ENCODE measurements around the gene RAX.

Gene RAX

GRCh38 chr18:59272891-59273758 is at the start of gene RAX:
Gene RAX (minus strand): TSS chr18:59273454. CDS start chr18:59273206, 248 bp downstream.
- no peaks in the 10 kb centered on the region for H3K9me3 ChIP-seq (ENCODE audit: control insufficient read depth, insufficient read depth, low read length)
- H3K4me3 ChIP-seq (ENCODE audit: low read depth, low read length): peak within 1 kb of the TSS; percentile 69
- H3K36me3 ChIP-seq (ENCODE audit: control insufficient read depth, insufficient read depth, low read length): no peaks in the 10 kb centered on the region
- peaks cover 40% of the 10 kb centered on the region for H3K4me1 ChIP-seq (ENCODE audit: control insufficient read depth, insufficient read depth, low read length)
- peaks cover 99% of the 10 kb centered on the region for H3K27me3 ChIP-seq (ENCODE audit: control insufficient read depth, insufficient read depth, low read length)
- H3K9ac ChIP-seq (ENCODE audit: low read depth, low read length): no peak within 1 kb of the TSS
- H3K27ac ChIP-seq (ENCODE audit: low read depth, low read length): no peak within 1 kb of the TSS

- Histone ChIP-seq H3K9ac (ENCODE audit: low read depth, low read length) (no peak within 1 kb of the TSS), H3K27ac (ENCODE audit: low read depth, low read length) (no peak within 1 kb of the TSS), H3K36me3 (ENCODE audit: control insufficient read depth, insufficient read depth, low read length) (no peaks in the 10 kb centered on the region), H3K9me3 (ENCODE audit: control insufficient read depth, insufficient read depth, low read length) (no peaks in the 10 kb centered on the region), H3K27me3 (ENCODE audit: control insufficient read depth, insufficient read depth, low read length) (no peaks in the 10 kb centered on the region), H3K4me1 (ENCODE audit: control insufficient read depth, insufficient read depth, low read length) (no peaks in the 10 kb centered on the region), H3K4me3 (ENCODE audit: low read depth, low read length) (no peak within 1 kb of the TSS)
These were observed 45.3 kb upstream of the RAX start, which contains the start of gene CPLX4 for GRCh38 chr18:59318460-59319050. Gene CPLX4 (minus strand): TSS chr18:59318649. CDS start chr18:59318462, 187 bp downstream.

GRCh38 chr18:59311631-59312030 is 38.4 kb upstream of the RAX start:
- Histone ChIP-seq H3K4me1 (ENCODE audit: control insufficient read depth, insufficient read depth, low read length) (no peaks in the 10 kb centered on the region), H3K27me3 (ENCODE audit: control insufficient read depth, insufficient read depth, low read length) (peaks cover 36% of the 10 kb centered on the region), H3K4me3 (ENCODE audit: low read depth, low read length) (no peak overlapping the region), H3K9ac (ENCODE audit: low read depth, low read length) (no peak overlapping the region), H3K9me3 (ENCODE audit: control insufficient read depth, insufficient read depth, low read length) (no peaks in the 10 kb centered on the region), H3K36me3 (ENCODE audit: control insufficient read depth, insufficient read depth, low read length) (no peaks in the 10 kb centered on the region), H3K27ac (ENCODE audit: low read depth, low read length) (no peak overlapping the region)

- H3K36me3 ChIP-seq (ENCODE audit: control insufficient read depth, insufficient read depth, low read length): no peaks in the 10 kb centered on the region
- H3K4me3 ChIP-seq (ENCODE audit: low read depth, low read length): peak overlapping the region; percentile 47
- H3K27me3 ChIP-seq (ENCODE audit: control insufficient read depth, insufficient read depth, low read length): peaks cover 46% of the 10 kb centered on the region
- no peaks in the 10 kb centered on the region for H3K9me3 ChIP-seq (ENCODE audit: control insufficient read depth, insufficient read depth, low read length)
- no peak overlapping the region for H3K27ac ChIP-seq (ENCODE audit: low read depth, low read length)
- H3K4me1 ChIP-seq (ENCODE audit: control insufficient read depth, insufficient read depth, low read length): no peaks in the 10 kb centered on the region
- no peak overlapping the region for H3K9ac ChIP-seq (ENCODE audit: low read depth, low read length)
These were observed 35.6 kb upstream of the RAX start for GRCh38 chr18:59308938-59309260.

- peak overlapping the region; percentile 47 for H3K4me3 ChIP-seq (ENCODE audit: low read depth, low read length)
- no peak overlapping the region for H3K27ac ChIP-seq (ENCODE audit: low read depth, low read length)
- no peaks in the 10 kb centered on the region for H3K4me1 ChIP-seq (ENCODE audit: control insufficient read depth, insufficient read depth, low read length)
- no peaks in the 10 kb centered on the region for H3K36me3 ChIP-seq (ENCODE audit: control insufficient read depth, insufficient read depth, low read length)
- no peak overlapping the region for H3K9ac ChIP-seq (ENCODE audit: low read depth, low read length)
- peaks cover 46% of the 10 kb centered on the region for H3K27me3 ChIP-seq (ENCODE audit: control insufficient read depth, insufficient read depth, low read length)
- no peaks in the 10 kb centered on the region for H3K9me3 ChIP-seq (ENCODE audit: control insufficient read depth, insufficient read depth, low read length)
These were observed 35.1 kb upstream of the RAX start for GRCh38 chr18:59308248-59308937.

- H3K9ac ChIP-seq (ENCODE audit: low read depth, low read length): no peak overlapping the region
- H3K4me3 ChIP-seq (ENCODE audit: low read depth, low read length): no peak overlapping the region
- no peak overlapping the region for H3K27ac ChIP-seq (ENCODE audit: low read depth, low read length)
- H3K9me3 ChIP-seq (ENCODE audit: control insufficient read depth, insufficient read depth, low read length): no peaks in the 10 kb centered on the region
- H3K27me3 ChIP-seq (ENCODE audit: control insufficient read depth, insufficient read depth, low read length): peaks cover 43% of the 10 kb centered on the region
- H3K36me3 ChIP-seq (ENCODE audit: control insufficient read depth, insufficient read depth, low read length): no peaks in the 10 kb centered on the region
- no peaks in the 10 kb centered on the region for H3K4me1 ChIP-seq (ENCODE audit: control insufficient read depth, insufficient read depth, low read length)
These were observed 33.4 kb upstream of the RAX start for GRCh38 chr18:59306640-59307039.

- Histone ChIP-seq H3K36me3 (ENCODE audit: control insufficient read depth, insufficient read depth, low read length) (no peaks in the 10 kb centered on the region), H3K27me3 (ENCODE audit: control insufficient read depth, insufficient read depth, low read length) (peaks cover 35% of the 10 kb centered on the region), H3K9ac (ENCODE audit: low read depth, low read length) (no peak overlapping the region), H3K4me3 (ENCODE audit: low read depth, low read length) (no peak overlapping the region), H3K4me1 (ENCODE audit: control insufficient read depth, insufficient read depth, low read length) (no peaks in the 10 kb centered on the region), H3K9me3 (ENCODE audit: control insufficient read depth, insufficient read depth, low read length) (no peaks in the 10 kb centered on the region), H3K27ac (ENCODE audit: low read depth, low read length) (no peak overlapping the region)
These were observed 32.0 kb upstream of the RAX start for GRCh38 chr18:59305295-59305694.

GRCh38 chr18:59303656-59304195 is 30.5 kb upstream of the RAX start:
- H3K4me1 ChIP-seq (ENCODE audit: control insufficient read depth, insufficient read depth, low read length): no peaks in the 10 kb centered on the region
- no peak overlapping the region for H3K27ac ChIP-seq (ENCODE audit: low read depth, low read length)
- no peaks in the 10 kb centered on the region for H3K9me3 ChIP-seq (ENCODE audit: control insufficient read depth, insufficient read depth, low read length)
- H3K36me3 ChIP-seq (ENCODE audit: control insufficient read depth, insufficient read depth, low read length): no peaks in the 10 kb centered on the region
- H3K4me3 ChIP-seq (ENCODE audit: low read depth, low read length): no peak overlapping the region
- H3K9ac ChIP-seq (ENCODE audit: low read depth, low read length): no peak overlapping the region
- H3K27me3 ChIP-seq (ENCODE audit: control insufficient read depth, insufficient read depth, low read length): peaks cover 23% of the 10 kb centered on the region

- no peak overlapping the region for H3K4me3 ChIP-seq (ENCODE audit: low read depth, low read length)
- H3K36me3 ChIP-seq (ENCODE audit: control insufficient read depth, insufficient read depth, low read length): no peaks in the 10 kb centered on the region
- no peak overlapping the region for H3K27ac ChIP-seq (ENCODE audit: low read depth, low read length)
- H3K27me3 ChIP-seq (ENCODE audit: control insufficient read depth, insufficient read depth, low read length): peaks cover 19% of the 10 kb centered on the region
- H3K9ac ChIP-seq (ENCODE audit: low read depth, low read length): no peak overlapping the region
- H3K4me1 ChIP-seq (ENCODE audit: control insufficient read depth, insufficient read depth, low read length): no peaks in the 10 kb centered on the region
- no peaks in the 10 kb centered on the region for H3K9me3 ChIP-seq (ENCODE audit: control insufficient read depth, insufficient read depth, low read length)
These were observed 29.8 kb upstream of the RAX start for GRCh38 chr18:59303006-59303405.

- Histone ChIP-seq H3K9me3 (ENCODE audit: control insufficient read depth, insufficient read depth, low read length) (no peaks in the 10 kb centered on the region), H3K27ac (ENCODE audit: low read depth, low read length) (no peak overlapping the region), H3K4me1 (ENCODE audit: control insufficient read depth, insufficient read depth, low read length) (no peaks in the 10 kb centered on the region), H3K4me3 (ENCODE audit: low read depth, low read length) (no peak overlapping the region), H3K36me3 (ENCODE audit: control insufficient read depth, insufficient read depth, low read length) (no peaks in the 10 kb centered on the region), H3K9ac (ENCODE audit: low read depth, low read length) (no peak overlapping the region), H3K27me3 (ENCODE audit: control insufficient read depth, insufficient read depth, low read length) (peaks cover 12% of the 10 kb centered on the region)
These were observed 28.7 kb upstream of the RAX start for GRCh38 chr18:59301929-59302328.

All from HUES48 (cell line).